Measurements from ENCODE around the gene MYH6.

DNA sequence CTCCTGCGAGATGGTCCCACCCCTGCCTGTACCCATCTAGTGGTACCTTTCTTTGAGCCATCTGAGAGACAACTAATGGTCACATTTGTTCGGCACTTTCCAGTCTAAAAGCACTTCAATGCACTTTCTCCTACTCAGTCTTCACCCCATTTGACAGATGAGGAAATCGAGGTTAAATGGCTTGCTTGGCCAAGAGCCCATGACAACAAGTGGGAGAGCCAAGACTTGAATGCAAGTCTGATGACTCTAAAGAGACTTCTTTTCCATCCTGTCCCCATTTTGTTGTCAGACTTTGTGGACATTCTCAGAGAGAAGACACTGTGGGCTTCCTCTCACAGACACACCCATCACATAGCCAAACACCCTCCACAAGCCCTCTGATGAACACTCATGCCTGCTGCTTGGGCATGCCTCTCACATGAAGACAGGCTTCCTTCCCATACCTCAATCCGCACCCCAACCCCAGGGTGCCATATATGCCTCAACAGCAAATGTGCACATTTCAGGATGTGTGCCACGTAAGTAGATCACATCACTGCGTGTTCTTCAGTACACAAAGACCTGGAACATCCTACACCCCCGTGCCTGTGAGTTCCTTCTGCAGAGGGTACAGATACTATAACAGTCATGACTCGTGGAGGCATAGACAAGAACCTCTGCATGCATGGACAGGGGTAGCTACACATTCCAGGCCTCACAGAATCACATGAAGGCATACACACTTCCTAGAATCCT, 26.6 kb upstream of the MYH6 start:
- TF ChIP-seq, protein P1, sequence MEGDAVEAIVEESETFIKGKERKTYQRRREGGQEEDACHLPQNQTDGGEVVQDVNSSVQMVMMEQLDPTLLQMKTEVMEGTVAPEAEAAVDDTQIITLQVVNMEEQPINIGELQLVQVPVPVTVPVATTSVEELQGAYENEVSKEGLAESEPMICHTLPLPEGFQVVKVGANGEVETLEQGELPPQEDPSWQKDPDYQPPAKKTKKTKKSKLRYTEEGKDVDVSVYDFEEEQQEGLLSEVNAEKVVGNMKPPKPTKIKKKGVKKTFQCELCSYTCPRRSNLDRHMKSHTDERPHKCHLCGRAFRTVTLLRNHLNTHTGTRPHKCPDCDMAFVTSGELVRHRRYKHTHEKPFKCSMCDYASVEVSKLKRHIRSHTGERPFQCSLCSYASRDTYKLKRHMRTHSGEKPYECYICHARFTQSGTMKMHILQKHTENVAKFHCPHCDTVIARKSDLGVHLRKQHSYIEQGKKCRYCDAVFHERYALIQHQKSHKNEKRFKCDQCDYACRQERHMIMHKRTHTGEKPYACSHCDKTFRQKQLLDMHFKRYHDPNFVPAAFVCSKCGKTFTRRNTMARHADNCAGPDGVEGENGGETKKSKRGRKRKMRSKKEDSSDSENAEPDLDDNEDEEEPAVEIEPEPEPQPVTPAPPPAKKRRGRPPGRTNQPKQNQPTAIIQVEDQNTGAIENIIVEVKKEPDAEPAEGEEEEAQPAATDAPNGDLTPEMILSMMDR (conservative IDR thresholded peaks at IDR 0.05; ENCODE audit: low read depth, low read length): no peak
- TF ChIP-seq EZH2 (IDR thresholded peaks at IDR 0.05; ENCODE audit: borderline replicate concordance, low read depth, low read length, poor library complexity, severe bottlenecking): no peak

All from A673 (cell line).